GM12864 (cell line): ENCODE data around the gene ZNG1E.
"Not testable (repeated sequence)": the region's sequence is repeated elsewhere in the genome, so short reads cannot be mapped to it uniquely, and the experiment has no call there.

Experiments
- DNase-seq: peaks from one replicate; pipeline ENCODE4 v3.0.0-alpha.2; 2011; ENCODE audit warnings: low read depth
- H3K4me3 ChIP-seq: 2 replicates; pipeline ENCODE4 v1.5.1; 2011; ENCODE audit warnings: mild to moderate bottlenecking, low read depth, low read length, control low read depth

Gene ZNG1E

DNA sequence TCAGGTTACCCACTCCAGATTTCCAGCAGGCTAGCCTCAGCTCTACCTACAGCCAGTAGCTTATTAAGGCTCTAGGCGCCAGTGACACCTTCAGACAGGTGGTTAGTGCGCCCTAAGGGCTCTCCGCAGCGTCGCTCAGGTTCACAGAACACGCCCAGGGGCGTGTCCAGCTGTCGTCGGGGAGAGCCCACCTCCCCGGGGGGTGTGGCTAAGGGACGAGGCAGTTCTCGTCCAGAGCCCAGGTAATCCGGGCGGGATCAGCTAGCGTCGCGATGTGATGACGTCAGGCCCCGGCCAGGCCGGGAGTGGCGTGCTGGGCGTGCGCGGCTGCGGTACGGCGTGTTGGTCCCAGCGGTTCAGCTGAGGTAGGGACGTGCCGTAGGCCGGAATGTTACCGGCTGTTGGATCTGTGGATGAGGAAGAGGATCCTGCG lies at the start of gene ZNG1E:
Gene ZNG1E (plus strand): TSS at position 340 of the 433 bp plus-strand sequence. CDS start 49 bp downstream, at position 389.
- peak within 1 kb of the TSS; percentile 51 for H3K4me3 ChIP-seq
- DNase-seq: peak; percentile 54

GRCh38 chr9:65673579-65673978 lies 2.1 kb upstream of the ZNG1E start:
- not testable (repeated sequence) for DNase-seq, H3K4me3 ChIP-seq

GRCh38 chr9:65675018-65675417 lies 710 bp upstream of the ZNG1E start:
- not testable (repeated sequence) for DNase-seq, H3K4me3 ChIP-seq

GRCh38 chr9:65676389-65676788 lies 661 bp downstream of the ZNG1E start:
- H3K4me3 ChIP-seq: peak overlapping the region; percentile 39; the same call in 1 of the 2 replicates
- not testable (repeated sequence) for DNase-seq

DNA sequence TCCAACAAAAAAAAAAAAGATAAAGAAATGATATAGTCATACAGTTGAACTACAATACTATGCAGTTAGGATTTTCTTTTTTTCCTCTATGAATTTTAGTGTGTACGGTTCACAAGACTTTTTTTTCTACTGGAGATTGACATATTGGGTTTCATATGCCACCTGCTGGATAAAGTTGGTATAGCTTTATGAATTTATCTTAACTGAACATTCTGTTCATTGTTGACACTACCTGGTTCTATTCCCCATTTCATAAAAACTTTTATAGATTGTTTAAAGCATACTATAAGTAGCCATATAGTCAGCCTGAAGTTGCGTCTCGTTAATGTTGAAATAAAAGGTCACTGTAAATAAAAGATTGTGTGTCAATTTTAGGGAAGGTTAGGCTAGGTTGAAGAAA lies 2.8 kb downstream of the ZNG1E start:
- H3K4me3 ChIP-seq, DNase-seq: not testable (repeated sequence)

DNA sequence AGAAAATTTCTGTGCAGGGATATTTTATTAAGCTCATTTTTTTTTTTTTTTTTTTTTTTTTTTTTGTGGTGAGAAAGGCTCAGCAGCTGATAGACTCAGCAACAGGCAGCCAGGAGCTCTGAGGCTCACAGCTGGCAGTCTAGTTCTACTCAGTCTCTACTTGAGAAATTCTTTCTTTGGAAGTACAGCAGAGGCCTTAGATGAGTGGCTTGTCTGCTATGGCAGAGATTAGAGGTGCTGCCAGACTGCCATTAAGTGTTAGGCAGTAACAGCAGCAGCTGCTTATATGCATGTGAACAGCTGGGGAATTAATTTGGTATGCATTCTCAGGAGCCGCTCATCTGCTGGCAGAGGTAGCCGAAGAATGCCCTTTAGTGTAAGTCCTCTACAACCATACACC lies 27.8 kb downstream of the ZNG1E start:
- not testable (repeated sequence) for H3K4me3 ChIP-seq, DNase-seq

DNA sequence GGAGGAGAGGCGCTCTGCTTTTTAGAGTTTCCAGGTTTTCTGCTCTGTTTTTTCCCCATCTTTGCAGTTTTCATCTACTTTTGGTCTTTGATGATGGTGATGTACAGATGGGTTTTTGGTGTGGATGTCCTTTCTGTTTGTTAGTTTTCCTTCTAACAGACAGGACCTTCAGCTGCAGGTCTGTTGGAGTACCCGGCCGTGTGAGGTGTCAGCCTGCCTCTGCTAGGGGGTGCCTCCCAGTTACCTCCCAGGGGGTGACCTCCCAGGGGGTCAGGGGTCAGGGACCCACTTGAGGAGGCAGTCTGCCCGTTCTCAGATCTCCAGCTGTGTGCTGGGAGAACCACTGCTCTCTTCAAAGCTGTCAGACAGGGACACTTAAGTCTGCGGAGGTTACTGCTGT lies 38.7 kb downstream of the ZNG1E start:
- H3K4me3 ChIP-seq, DNase-seq: not testable (repeated sequence)

- not testable (repeated sequence) for DNase-seq, H3K4me3 ChIP-seq
Observed at GRCh38 chr9:65737096-65737564, 61.4 kb downstream of the ZNG1E start, which contains the start of gene FOXD4L4. Gene FOXD4L4 (plus strand): TSS chr9:65737146. CDS start chr9:65737146, 0 bp downstream.

DNA sequence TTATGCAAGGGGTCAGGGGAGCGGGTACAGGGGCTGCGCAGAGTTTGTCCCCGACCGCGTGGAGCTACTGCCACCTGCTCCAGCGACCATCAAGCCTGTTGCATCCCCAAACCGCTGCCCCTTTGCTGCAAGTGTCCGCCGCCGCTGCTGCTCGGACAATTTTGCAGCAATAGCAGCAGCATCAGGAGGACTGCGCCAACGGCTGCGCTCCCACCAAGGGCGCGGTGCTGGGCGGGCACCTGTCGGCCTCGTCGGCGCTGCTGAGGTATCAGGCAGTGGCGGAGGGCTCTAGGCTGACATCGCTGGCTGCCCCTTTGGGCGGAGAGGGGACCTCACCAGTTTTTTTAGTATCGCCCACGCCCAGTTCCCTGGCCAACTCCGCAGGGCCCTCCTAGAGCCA lies 62.4 kb downstream of the ZNG1E start:
- not testable (repeated sequence) for H3K4me3 ChIP-seq, DNase-seq
